Lung (tissue), 12 donors: Measurements from ENCODE around the gene SUMO2. TPM values are rescaled to one million over a fixed set of nuclear protein-coding genes. Genes with fewer than 3 reads are reported as not detected.

Source experiments
- ATAC-seq: fragments of 200-7000 bp; cut with Tn5 transposase; one replicate; pipeline ENCODE4 v1.9.1; 2020; ENCODE audit warnings: moderate number of reproducible peaks; ENCODE audit not compliant: insufficient read depth, low FRiP score
- DNase-seq, 3 donors: peaks; one replicate each; pipeline ENCODE4 v3.0.0-alpha.2; 2013 to 2017
- H3K27ac ChIP-seq, 2 donors: one replicate each; pipeline ENCODE4 v1.5.1; 2013; ENCODE audit warnings: mild to moderate bottlenecking in 2 of 2, moderate library complexity in 2 of 2, control low read depth in 1 of 2, inconsistent platforms in 1 of 2, low read depth in 1 of 2, low read length in 1 of 2
- H3K27me3 ChIP-seq, 3 donors: one replicate each; pipeline ENCODE4 v1.5.1; 2013; ENCODE audit warnings: low read length in 2 of 3; ENCODE audit not compliant: control insufficient read depth in 3 of 3, insufficient read depth in 3 of 3
- H3K36me3 ChIP-seq, 4 donors: one replicate each; pipeline ENCODE4 v1.5.1; 2013; ENCODE audit warnings: low read length in 4 of 4, mild to moderate bottlenecking in 1 of 4, moderate library complexity in 1 of 4; ENCODE audit not compliant: control insufficient read depth in 4 of 4, insufficient read depth in 4 of 4
- H3K4me1 ChIP-seq, 5 donors: one replicate each; pipeline ENCODE4 v1.5.1; 2013; ENCODE audit warnings: low read length in 5 of 5, mild to moderate bottlenecking in 2 of 5, moderate library complexity in 1 of 5; ENCODE audit not compliant: control insufficient read depth in 5 of 5, insufficient read depth in 5 of 5
- H3K4me3 ChIP-seq: one replicate; pipeline ENCODE4 v1.5.1; 2013; ENCODE audit warnings: mild to moderate bottlenecking, control low read depth, moderate library complexity
- H3K9ac ChIP-seq, 2 donors: one replicate each; pipeline ENCODE4 v1.5.1; 2013; ENCODE audit warnings: low read length in 2 of 2, control low read depth in 1 of 2; ENCODE audit not compliant: insufficient read depth in 1 of 2
- H3K9me3 ChIP-seq, 4 donors: one replicate each; pipeline ENCODE4 v1.5.1; 2013; ENCODE audit warnings: low read length in 3 of 4, mild to moderate bottlenecking in 1 of 4, moderate library complexity in 1 of 4; ENCODE audit not compliant: control insufficient read depth in 4 of 4, insufficient read depth in 3 of 4
- WGBS, 2 donors: extraction: QIAGEN DNeasy Blood & Tissue Kit; methylation state at CpG; one replicate each; pipeline ENCODE4 v1.1.7; 2013; 5-methylcytosine and 5-hydroxymethylcytosine counted together
- polyA plus RNA-seq, 2 donors: library from polyadenylated mRNA; stranded (reverse); fragments of 200-250 nt; gene quantifications; one replicate each; pipeline ENCODE4 v1.2.1, GENCODE V29; 2013
- total RNA-seq, 2 donors: library from RNA; depleted of rRNA in 1 of 2; stranded (reverse); fragments of >200 nt in 1 of 2; gene quantifications; one replicate each; pipeline ENCODE4 v1.2.1, GENCODE V29; 2014 to 2021
- TF ChIP-seq, protein P1 (sequence below): IDR thresholded peaks from 2 replicates; pipeline ENCODE4 v1.5.1; 2012; ENCODE audit warnings: mild to moderate bottlenecking; ENCODE audit errors: control extremely low read depth, extremely low read depth
- donor health status: control.
- donor health status: control.
- donor health status: Bipolar disorder and iron deficiency.
- donor health status: healthy.
- donor health status: DM: yes; HTN: yes; CAD: no.

The SUMO2 gene
- total and polyA plus RNA-seq, 4 donors: 53.6 to 242 (median 89.4) TPM

DNA sequence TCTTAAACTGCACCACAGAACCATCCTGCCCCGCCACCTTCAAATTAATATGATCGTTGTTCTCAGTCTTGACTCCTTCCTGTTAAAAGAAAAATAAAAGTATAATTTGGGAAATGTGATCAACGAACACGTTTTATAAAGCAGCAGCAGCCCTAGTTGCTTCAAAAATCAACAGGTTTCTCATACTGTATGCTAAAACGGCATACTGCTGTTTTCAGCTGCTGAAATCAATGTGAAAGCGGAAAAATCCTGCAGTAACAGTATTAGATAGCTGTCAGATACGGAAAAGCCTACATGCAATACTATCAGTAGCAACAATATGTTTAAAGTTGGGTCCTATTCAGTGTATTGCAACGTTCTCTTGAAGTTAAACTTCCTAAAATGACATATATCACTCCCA is 1.6 kb downstream of the SUMO2 start:
- Histone ChIP-seq H3K4me1 (peaks cover 0 to 7% (median 0%) of the 10 kb centered on the region in 5 donors), H3K27me3 (no peaks in the 10 kb centered on the region)
- DNase-seq: peak in 1 of 3 donors; percentile 6

DNA sequence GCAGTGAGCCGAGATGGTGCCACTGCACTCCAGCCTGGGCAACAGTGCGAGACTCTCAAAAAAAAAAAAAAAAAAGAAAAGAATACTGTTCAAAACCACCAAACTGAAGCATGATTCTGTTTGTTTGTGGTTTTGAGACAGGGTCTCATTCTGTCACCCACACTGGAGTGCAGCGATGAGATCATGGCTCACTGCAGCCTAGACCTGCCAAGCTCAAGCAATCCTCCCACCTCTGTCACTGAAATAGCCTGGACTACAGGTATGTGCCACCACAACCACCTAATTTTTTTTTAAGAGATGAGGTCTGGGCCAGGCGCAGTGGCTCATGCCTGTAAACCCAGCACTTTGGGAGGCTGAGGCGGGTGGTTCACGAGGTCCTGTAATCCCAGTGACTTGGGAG is 4.3 kb downstream of the SUMO2 start:
- WGBS, 2 donors: 91 to 94% methylated on average over 6 of the region's 6 CpGs
- no peak overlapping the region for H3K27ac ChIP-seq

More for the DNA sequence above, 1.6 kb downstream of the SUMO2 start:
- TF ChIP-seq, protein P1, sequence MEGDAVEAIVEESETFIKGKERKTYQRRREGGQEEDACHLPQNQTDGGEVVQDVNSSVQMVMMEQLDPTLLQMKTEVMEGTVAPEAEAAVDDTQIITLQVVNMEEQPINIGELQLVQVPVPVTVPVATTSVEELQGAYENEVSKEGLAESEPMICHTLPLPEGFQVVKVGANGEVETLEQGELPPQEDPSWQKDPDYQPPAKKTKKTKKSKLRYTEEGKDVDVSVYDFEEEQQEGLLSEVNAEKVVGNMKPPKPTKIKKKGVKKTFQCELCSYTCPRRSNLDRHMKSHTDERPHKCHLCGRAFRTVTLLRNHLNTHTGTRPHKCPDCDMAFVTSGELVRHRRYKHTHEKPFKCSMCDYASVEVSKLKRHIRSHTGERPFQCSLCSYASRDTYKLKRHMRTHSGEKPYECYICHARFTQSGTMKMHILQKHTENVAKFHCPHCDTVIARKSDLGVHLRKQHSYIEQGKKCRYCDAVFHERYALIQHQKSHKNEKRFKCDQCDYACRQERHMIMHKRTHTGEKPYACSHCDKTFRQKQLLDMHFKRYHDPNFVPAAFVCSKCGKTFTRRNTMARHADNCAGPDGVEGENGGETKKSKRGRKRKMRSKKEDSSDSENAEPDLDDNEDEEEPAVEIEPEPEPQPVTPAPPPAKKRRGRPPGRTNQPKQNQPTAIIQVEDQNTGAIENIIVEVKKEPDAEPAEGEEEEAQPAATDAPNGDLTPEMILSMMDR: no peak
- WGBS, 2 donors: 9 to 10% methylated on average over 8 of the region's 8 CpGs
- no peak for ATAC-seq
- Histone ChIP-seq H3K27ac (no peak overlapping the region), H3K36me3 (peaks cover under 1 to 18% (median 8%) of the 10 kb centered on the region in 4 donors), H3K9ac (peak overlapping the region in 1 of 2 donors; percentile 57), H3K9me3 (no peaks in the 10 kb centered on the region), H3K4me3 (no peak overlapping the region)

DNA sequence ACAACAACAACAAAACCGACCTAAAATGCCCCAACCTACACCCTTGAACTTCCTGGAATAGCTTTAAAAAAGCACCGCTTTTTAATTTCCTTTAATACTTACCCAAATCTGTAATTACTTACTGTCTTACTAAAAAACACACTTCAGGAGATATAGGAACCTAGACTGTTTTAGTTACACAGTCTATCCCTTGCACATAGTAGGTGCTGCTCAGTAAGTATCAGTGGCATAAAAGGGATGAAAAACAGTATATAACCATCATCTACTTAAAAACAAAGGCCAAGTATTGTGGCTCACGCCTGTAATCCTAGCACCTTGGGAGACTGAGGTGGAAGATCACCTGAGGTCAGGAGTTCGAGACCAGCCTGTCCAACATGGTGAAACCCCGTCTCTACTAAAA is 6.1 kb downstream of the SUMO2 start:
- DNase-seq: no peak
- Histone ChIP-seq H3K4me3 (no peak overlapping the region), H3K27me3 (no peaks in the 10 kb centered on the region), H3K36me3 (peaks cover 27 to 46% (median 33%) of the 10 kb centered on the region in 4 donors), H3K9ac (no peak overlapping the region), H3K9me3 (no peaks in the 10 kb centered on the region), H3K4me1 (peaks cover 0 to 7% (median 0%) of the 10 kb centered on the region in 5 donors), H3K27ac (no peak overlapping the region)
- TF ChIP-seq, protein P1: no peak
- no peak for ATAC-seq
- WGBS, 2 donors: 88 to 96% methylated on average over 5 of the region's 5 CpGs

More for the DNA sequence above, 4.3 kb downstream of the SUMO2 start:
- Histone ChIP-seq H3K4me3 (no peak overlapping the region), H3K9me3 (no peaks in the 10 kb centered on the region), H3K9ac (no peak overlapping the region), H3K27me3 (no peaks in the 10 kb centered on the region), H3K36me3 (peaks cover 15 to 37% (median 23%) of the 10 kb centered on the region in 4 donors), H3K4me1 (peaks cover 0 to 7% (median 0%) of the 10 kb centered on the region in 5 donors)
- ATAC-seq (no peak), DNase-seq (no peak)
- TF ChIP-seq, protein P1: no peak

DNA sequence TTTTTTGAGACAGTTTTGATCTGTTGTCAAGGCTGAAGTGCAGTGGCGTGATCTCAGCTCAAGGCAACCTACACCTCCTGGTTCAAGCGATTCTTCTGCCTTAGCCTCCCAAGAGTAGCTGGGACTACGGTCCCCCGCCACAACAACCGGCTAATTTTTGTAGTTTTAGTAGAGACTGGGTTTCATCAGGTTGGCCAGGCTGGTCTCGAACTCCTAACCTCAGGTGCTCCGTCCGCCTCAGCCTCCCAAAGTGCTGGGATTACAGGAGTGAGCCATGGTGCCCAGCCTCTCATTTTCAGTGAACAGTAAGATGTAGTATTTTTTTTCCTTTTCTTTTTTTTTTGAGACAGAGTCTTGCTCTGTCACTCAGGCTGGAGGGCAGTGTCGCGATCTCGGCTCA is 7.8 kb downstream of the SUMO2 start:
- H3K9ac ChIP-seq: no peak overlapping the region
- H3K27ac ChIP-seq: no peak overlapping the region
- TF ChIP-seq, protein P1: no peak
- H3K4me3 ChIP-seq: no peak overlapping the region
- H3K36me3 ChIP-seq: peaks cover 27 to 45% (median 35%) of the 10 kb centered on the region in 4 donors
- H3K27me3 ChIP-seq: no peaks in the 10 kb centered on the region
- peaks cover 0 to 2% (median 0%) of the 10 kb centered on the region in 5 donors for H3K4me1 ChIP-seq
- H3K9me3 ChIP-seq: no peaks in the 10 kb centered on the region
- ATAC-seq (no peak), DNase-seq (no peak)
- 95 to 96% methylated on average over 11 of the region's 11 CpGs for WGBS, 2 donors
